WTC11 (cell line): ENCODE results near the gene TSC22D3.

Experiments
- ARID4B ChIP-seq: sonication (generic); formaldehyde crosslinking; IDR thresholded peaks from 2 replicates; pipeline ENCODE4 v1.8.0; 2023; ENCODE audit warnings: missing genetic modification reagents, mild to moderate bottlenecking, borderline replicate concordance
- ATF6 ChIP-seq: sonication (generic); formaldehyde crosslinking; IDR thresholded peaks from 2 replicates; pipeline ENCODE4 v1.8.1; 2023; ENCODE audit warnings: mild to moderate bottlenecking, missing genetic modification reagents
- CREM ChIP-seq: sonication (generic); formaldehyde crosslinking; IDR thresholded peaks from 2 replicates; pipeline ENCODE4 v1.8.1; 2022; ENCODE audit warnings: mild to moderate bottlenecking, missing genetic modification reagents, moderate library complexity
- CTCF ChIP-seq: fragments of 200-600 bp; IDR thresholded peaks from 2 replicates; pipeline ENCODE4 v1.8.0; 2022; ENCODE audit warnings: antibody characterized with exemption
- E2F1 ChIP-seq: sonication (generic); formaldehyde crosslinking; IDR thresholded peaks from 2 replicates; pipeline ENCODE4 v1.8.0; 2022; ENCODE audit warnings: mild to moderate bottlenecking, missing genetic modification reagents
- E2F5 ChIP-seq: sonication (generic); formaldehyde crosslinking; IDR thresholded peaks from 2 replicates; pipeline ENCODE4 v1.8.1; 2022; ENCODE audit warnings: mild to moderate bottlenecking, moderate library complexity, missing genetic modification reagents
- ESRRA ChIP-seq: sonication (generic); formaldehyde crosslinking; IDR thresholded peaks from 2 replicates; pipeline ENCODE4 v1.8.1; 2022; ENCODE audit warnings: mild to moderate bottlenecking, missing genetic modification reagents, borderline replicate concordance
- JUN ChIP-seq: sonication (generic); formaldehyde crosslinking; IDR thresholded peaks from 2 replicates; pipeline ENCODE4 v1.8.0; 2023; ENCODE audit warnings: mild to moderate bottlenecking, missing genetic modification reagents
- MAX ChIP-seq: sonication (generic); formaldehyde crosslinking; IDR thresholded peaks from 2 replicates; pipeline ENCODE4 v1.8.0; 2022; ENCODE audit warnings: mild to moderate bottlenecking, missing genetic modification reagents
- NFYB ChIP-seq: sonication (generic); formaldehyde crosslinking; conservative IDR thresholded peaks from 2 replicates; pipeline ENCODE4 v1.8.0; 2022; ENCODE audit warnings: low read depth, missing genetic modification reagents
- NR1H2 ChIP-seq: sonication (generic); formaldehyde crosslinking; IDR thresholded peaks from 2 replicates; pipeline ENCODE4 v1.9.0; 2021; ENCODE audit warnings: mild to moderate bottlenecking, moderate library complexity, missing genetic modification reagents
- SMAD4 ChIP-seq: sonication (generic); formaldehyde crosslinking; IDR thresholded peaks from 2 replicates; pipeline ENCODE4 v1.8.0; 2022; ENCODE audit warnings: mild to moderate bottlenecking, missing genetic modification reagents
- ZNF121 ChIP-seq: sonication (generic); formaldehyde crosslinking; IDR thresholded peaks from 2 replicates; pipeline ENCODE4 v1.8.0; 2023; ENCODE audit warnings: missing genetic modification reagents

GRCh38 chrX:107684956-107685385 is 90.6 kb downstream of the TSC22D3 start:
- TF ChIP-seq ESRRA (CRISPR knock-in tag) (no peak), CREM (CRISPR knock-in tag) (no peak), CTCF (no peak), ARID4B (CRISPR knock-in tag) (no peak), ZNF121 (CRISPR knock-in tag) (no peak), ATF6 (no peak), SMAD4 (CRISPR knock-in tag) (no peak), MAX (CRISPR knock-in tag) (no peak), JUN (CRISPR knock-in tag) (no peak), E2F1 (CRISPR knock-in tag) (no peak), E2F5 (no peak), NFYB (CRISPR knock-in tag) (0 out of 2 replicates have a peak, but pooled peaks have one; percentile 23), NR1H2 (no peak)
